Fibroblast of lung (primary cell): ENCODE results near the gene TET1.

Source experiments
- CTCF ChIP-seq, 2 donors: IDR thresholded peaks in 1 of 2; conservative IDR thresholded peaks in 1 of 2; 1 replicate in 1 of 2; 2 replicates in 1 of 2; pipeline ENCODE4 v1.5.1; 2011 to 2012; ENCODE audit warnings: low read length in 2 of 2, control low read depth in 1 of 2, inconsistent platforms in 1 of 2, low read depth in 1 of 2, mild to moderate bottlenecking in 1 of 2
- EZH2 ChIP-seq: IDR thresholded peaks from 2 replicates; pipeline ENCODE4 v1.5.1; 2012; ENCODE audit warnings: low read length, control low read depth, mild to moderate bottlenecking; ENCODE audit errors: missing control alignments

GRCh38 chr10:68633281-68633680, 73.1 kb downstream of the TET1 start:
- TF ChIP-seq CTCF (conservative IDR thresholded peaks at IDR 0.05 in 1 of 2, IDR thresholded peaks at IDR 0.05 in 1 of 2; ENCODE audit: low read depth in 1 of 2, low read length in 2 of 2): no peak
- no peak for TF ChIP-seq EZH2
